WI38 (cell line): ENCODE results near the gene CYTL1.
"Not testable (repeated sequence)": the region's sequence is repeated elsewhere in the genome, so short reads cannot be mapped to it uniquely, and the experiment has no call there.

ENCODE experiments used
- H3K4me3 ChIP-seq: 2 replicates; pipeline ENCODE4 v1.5.1; 2011; ENCODE audit warnings: low read depth, mild to moderate bottlenecking, control low read depth, low read length
- CTCF ChIP-seq: IDR thresholded peaks from 2 replicates; pipeline ENCODE4 v1.5.1; 2012; ENCODE audit warnings: low read depth, mild to moderate bottlenecking, control low read depth, low read length

CYTL1 gene

GRCh38 chr4:5003372-5003857 lies 15.8 kb downstream of the CYTL1 start:
- TF ChIP-seq CTCF, result no peak
- no peak overlapping the region for H3K4me3 ChIP-seq

- not testable (repeated sequence) for H3K4me3 ChIP-seq
Observed at GRCh38 chr4:5001641-5002040, 17.6 kb downstream of the CYTL1 start.

GRCh38 chr4:4996935-4997334 lies 22.3 kb downstream of the CYTL1 start:
- not testable (repeated sequence) for H3K4me3 ChIP-seq

DNA sequence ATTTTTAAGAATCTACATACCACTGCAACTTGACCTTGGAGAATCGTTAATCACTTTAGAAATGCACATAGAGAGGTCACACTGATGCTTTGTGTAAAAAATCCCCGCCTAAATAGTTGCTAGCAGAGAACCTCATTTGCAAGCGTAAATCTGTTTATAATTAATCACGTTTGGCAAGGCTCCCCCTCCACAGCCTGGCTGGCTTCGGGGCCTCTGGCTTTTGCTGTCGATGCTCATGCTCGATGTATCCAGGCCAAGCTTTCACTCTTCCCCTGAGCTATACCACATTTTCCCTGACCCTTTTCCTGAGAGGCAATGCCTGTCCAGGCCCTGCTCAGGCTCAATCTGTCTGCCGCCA lies 23.4 kb downstream of the CYTL1 start:
- no peak for TF ChIP-seq CTCF
- H3K4me3 ChIP-seq, result no peak overlapping the region

- peak; percentile 96 for TF ChIP-seq CTCF
- no peak overlapping the region for H3K4me3 ChIP-seq
Observed at GRCh38 chr4:4995103-4995907, 24.0 kb downstream of the CYTL1 start.

- no peak overlapping the region for H3K4me3 ChIP-seq
- TF ChIP-seq CTCF, result no peak
Observed at GRCh38 chr4:4994312-4995097, 24.8 kb downstream of the CYTL1 start.

GRCh38 chr4:4992833-4993232 lies 26.4 kb downstream of the CYTL1 start:
- no peak for TF ChIP-seq CTCF
- no peak overlapping the region for H3K4me3 ChIP-seq

- TF ChIP-seq CTCF, result no peak
- no peak overlapping the region for H3K4me3 ChIP-seq
Observed at GRCh38 chr4:4991541-4992099, 27.6 kb downstream of the CYTL1 start.
